Astrocyte (in vitro differentiated cells and primary cell): ENCODE measurements around the gene LTC4S. TPM values are rescaled to one million over a fixed set of nuclear protein-coding genes. Genes with fewer than 3 reads are reported as not detected.

Experiments
- DNase-seq: peaks from one replicate; pipeline ENCODE4 v3.0.0-alpha.2; 2010; ENCODE audit warnings: low read depth
- FAIRE-seq: peaks from 2 replicates; lab custom pipeline; 2011; peaks lifted over from hg19 to GRCh38; lab: Jason Lieb, UNC
- H2AFZ ChIP-seq: 2 replicates; pipeline ENCODE4 v1.6.0; 2012; ENCODE audit warnings: low read depth, low read length, inconsistent platforms
- H3K27ac ChIP-seq: 2 replicates; pipeline ENCODE4 v1.5.1; 2011; ENCODE audit warnings: low read depth, low read length, inconsistent platforms
- H3K27me3 ChIP-seq: 2 replicates; pipeline ENCODE4 v1.6.0; 2011; ENCODE audit warnings: low read length, inconsistent platforms; ENCODE audit not compliant: insufficient read depth
- H3K36me3 ChIP-seq: 2 replicates; pipeline ENCODE4 v1.5.1; 2011; ENCODE audit warnings: low read length, inconsistent platforms; ENCODE audit not compliant: insufficient read depth
- H3K4me1 ChIP-seq: 2 replicates; pipeline ENCODE4 v1.5.1; 2011; ENCODE audit warnings: low read length, inconsistent platforms; ENCODE audit not compliant: insufficient read depth
- H3K4me2 ChIP-seq: 2 replicates; pipeline ENCODE4 v1.6.0; 2012; ENCODE audit warnings: low read length, inconsistent platforms
- H3K4me3 ChIP-seq: 2 replicates; pipeline ENCODE4 v1.5.1; 2011; ENCODE audit warnings: low read depth, mild to moderate bottlenecking, low read length, inconsistent platforms; ENCODE audit not compliant: insufficient read depth
- H3K79me2 ChIP-seq: 2 replicates; pipeline ENCODE4 v1.6.0; 2012; ENCODE audit warnings: mild to moderate bottlenecking, low read length, inconsistent platforms; ENCODE audit not compliant: insufficient read depth
- H3K9ac ChIP-seq: 2 replicates; pipeline ENCODE4 v1.6.0; 2012; ENCODE audit warnings: mild to moderate bottlenecking, low read length, inconsistent platforms
- H3K9me3 ChIP-seq: 2 replicates; pipeline ENCODE4 v1.5.1; 2012; ENCODE audit warnings: low read depth, mild to moderate bottlenecking, low read length, inconsistent platforms; ENCODE audit not compliant: insufficient read depth
- H4K20me1 ChIP-seq: 2 replicates; pipeline ENCODE4 v1.6.0; 2012; ENCODE audit warnings: low read length, inconsistent platforms; ENCODE audit not compliant: insufficient read depth
- H3K27ac Mint-ChIP-seq: one replicate; pipeline ENCODE4 v1.8.0; 2021; ENCODE audit warnings: mild to moderate bottlenecking, mixed read lengths; ENCODE audit not compliant: unreplicated experiment
- H3K27me3 Mint-ChIP-seq: one replicate; pipeline ENCODE4 v1.8.0; 2021; ENCODE audit warnings: low read depth, mixed read lengths; ENCODE audit not compliant: unreplicated experiment
- H3K36me3 Mint-ChIP-seq: one replicate; pipeline ENCODE4 v1.8.0; 2021; ENCODE audit warnings: low read depth, mixed read lengths; ENCODE audit not compliant: unreplicated experiment
- H3K4me1 Mint-ChIP-seq: one replicate; pipeline ENCODE4 v1.8.0; 2021; ENCODE audit warnings: low read depth, mixed read lengths; ENCODE audit not compliant: unreplicated experiment
- H3K4me3 Mint-ChIP-seq: one replicate; pipeline ENCODE4 v1.8.0; 2021; ENCODE audit warnings: mild to moderate bottlenecking, moderate library complexity, mixed read lengths; ENCODE audit not compliant: unreplicated experiment
- H3K9me3 Mint-ChIP-seq: one replicate; pipeline ENCODE4 v1.8.0; 2021; ENCODE audit warnings: mild to moderate bottlenecking, mixed read lengths; ENCODE audit not compliant: unreplicated experiment
- CTCF ChIP-seq: IDR thresholded peaks from 2 replicates; pipeline ENCODE4 v1.5.1; 2011; ENCODE audit warnings: low read depth, mild to moderate bottlenecking, inconsistent platforms, low read length, moderate library complexity; ENCODE audit not compliant: insufficient read depth
- EZH2 ChIP-seq: IDR thresholded peaks from 2 replicates; pipeline ENCODE4 v1.6.1; 2012; ENCODE audit warnings: mild to moderate bottlenecking, low read length, inconsistent platforms; ENCODE audit not compliant: insufficient read depth
- total RNA-seq: library from RNA; stranded (reverse); gene quantifications from 2 replicates; pipeline ENCODE4 v1.2.1, GENCODE V29; 2021

Gene LTC4S
- total RNA-seq, 1 donor from 2014 or later: 1.3 TPM

GRCh38 chr5:179794171-179794570 is 385 bp downstream of the LTC4S start:
- peak overlapping the region; percentile 8 for H3K4me3 Mint-ChIP-seq
- Histone ChIP-seq H3K79me2 (no peaks in the 10 kb centered on the region), H3K36me3 (no peaks in the 10 kb centered on the region), H3K4me3 (no peak overlapping the region), H3K27ac (no peak overlapping the region), H3K9me3 (no peaks in the 10 kb centered on the region), H3K27me3 (no peaks in the 10 kb centered on the region), H4K20me1 (peaks cover 15% of the 10 kb centered on the region), H3K4me1 (peaks cover 15% of the 10 kb centered on the region), H2AFZ (no peak overlapping the region), H3K4me2 (peak overlapping the region; percentile 27), H3K9ac (no peak overlapping the region)
- no peaks in the 10 kb centered on the region for H3K9me3 Mint-ChIP-seq
- TF ChIP-seq EZH2 (no peak), CTCF (no peak)
- FAIRE-seq: no peak
- H3K27me3 Mint-ChIP-seq: no peaks in the 10 kb centered on the region
- H3K4me1 Mint-ChIP-seq: peaks cover 5% of the 10 kb centered on the region
- H3K36me3 Mint-ChIP-seq: peaks cover 5% of the 10 kb centered on the region
- DNase-seq: no peak
- H3K27ac Mint-ChIP-seq: no peak overlapping the region

DNA sequence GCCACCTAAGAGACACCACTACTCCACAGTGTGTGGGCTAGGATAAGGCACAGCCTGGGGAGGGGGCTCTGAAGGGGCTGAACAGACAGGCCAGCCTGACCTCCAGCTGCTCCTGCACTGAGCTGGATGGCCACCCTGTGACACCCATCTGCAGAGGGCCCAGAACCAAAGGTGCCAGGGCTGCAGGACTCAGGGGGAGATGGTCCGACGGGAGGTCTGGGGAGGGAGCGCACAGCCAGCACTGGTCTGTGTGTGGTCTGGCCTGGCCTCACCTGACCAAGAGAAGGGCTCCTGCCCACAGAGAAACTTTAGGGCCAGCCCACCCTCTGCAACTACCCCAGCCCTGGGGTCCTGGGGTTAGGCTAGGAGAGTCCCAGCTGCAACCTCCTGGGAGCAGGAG is 789 bp downstream of the LTC4S start:
- peak overlapping the region; percentile 88 for H3K4me2 ChIP-seq
- TF ChIP-seq CTCF (no peak), EZH2 (no peak)
- H3K4me3 Mint-ChIP-seq: peak overlapping the region; percentile 54
- FAIRE-seq: no peak
- H3K36me3 ChIP-seq: no peaks in the 10 kb centered on the region
- H2AFZ ChIP-seq: no peak overlapping the region
- no peak for DNase-seq
- H3K27me3 ChIP-seq: no peaks in the 10 kb centered on the region
- peaks cover 5% of the 10 kb centered on the region for H3K4me1 Mint-ChIP-seq
- peaks cover 19% of the 10 kb centered on the region for H4K20me1 ChIP-seq
- no peaks in the 10 kb centered on the region for H3K79me2 ChIP-seq
- H3K4me3 ChIP-seq: no peak overlapping the region
- H3K36me3 Mint-ChIP-seq: peaks cover 9% of the 10 kb centered on the region
- no peaks in the 10 kb centered on the region for H3K27me3 Mint-ChIP-seq
- no peaks in the 10 kb centered on the region for H3K9me3 Mint-ChIP-seq
- H3K9ac ChIP-seq: no peak overlapping the region
- H3K9me3 ChIP-seq: no peaks in the 10 kb centered on the region
- H3K27ac Mint-ChIP-seq: no peak overlapping the region
- H3K4me1 ChIP-seq: peaks cover 15% of the 10 kb centered on the region
- no peak overlapping the region for H3K27ac ChIP-seq

DNA sequence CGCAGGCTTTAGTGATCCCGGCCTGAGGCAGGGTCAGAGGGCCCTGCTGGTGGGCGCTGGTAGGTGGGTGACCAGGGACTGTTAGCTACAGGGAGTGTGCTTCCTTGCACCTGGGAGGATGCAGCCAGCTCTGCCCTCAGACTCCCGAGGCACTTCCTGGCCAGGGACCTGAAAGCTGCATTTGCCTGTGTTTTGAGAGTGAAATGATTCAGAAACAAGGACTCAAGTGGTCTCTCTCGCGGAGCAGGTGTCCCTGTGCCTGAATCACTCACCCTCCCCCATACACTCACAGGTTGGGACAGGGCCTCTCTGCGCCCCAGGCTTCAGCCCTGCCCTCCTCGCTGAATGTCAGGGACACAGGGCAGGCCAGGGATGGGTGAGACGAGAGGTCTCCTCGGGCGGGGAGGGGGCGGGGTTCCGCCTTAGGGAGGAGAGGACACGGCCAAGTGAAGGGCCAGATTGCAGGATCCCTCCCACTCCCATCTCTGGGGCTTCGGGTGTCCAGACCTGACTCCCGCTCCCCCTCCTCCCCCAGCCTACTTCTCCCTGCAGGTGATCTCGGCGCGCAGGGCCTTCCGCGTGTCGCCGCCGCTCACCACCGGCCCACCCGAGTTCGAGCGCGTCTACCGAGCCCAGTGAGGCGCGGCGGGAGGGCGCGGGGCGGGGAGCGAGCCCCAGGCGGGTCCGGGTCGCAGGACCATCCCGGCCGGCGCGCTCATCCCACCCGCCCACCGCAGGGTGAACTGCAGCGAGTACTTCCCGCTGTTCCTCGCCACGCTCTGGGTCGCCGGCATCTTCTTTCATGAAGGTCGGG is 1.5 kb downstream of the LTC4S start:
- Mint-ChIP-seq H3K27ac (peak overlapping the region; percentile 53), H3K36me3 (peaks cover 10% of the 10 kb centered on the region), H3K27me3 (no peaks in the 10 kb centered on the region), H3K4me1 (peaks cover 5% of the 10 kb centered on the region), H3K4me3 (peak overlapping the region; percentile 68), H3K9me3 (no peaks in the 10 kb centered on the region)
- TF ChIP-seq EZH2 (no peak), CTCF (no peak)
- no peaks in the 10 kb centered on the region for H3K9me3 ChIP-seq
- FAIRE-seq (no peak), DNase-seq (no peak)
- H2AFZ ChIP-seq: no peak overlapping the region
- no peaks in the 10 kb centered on the region for H3K79me2 ChIP-seq
- peak overlapping the region; percentile 88 for H3K4me2 ChIP-seq
- peak overlapping the region; percentile 50 for H3K4me3 ChIP-seq
- H3K36me3 ChIP-seq: no peaks in the 10 kb centered on the region
- peak overlapping the region; percentile 31 for H3K9ac ChIP-seq
- H4K20me1 ChIP-seq: peaks cover 23% of the 10 kb centered on the region
- H3K4me1 ChIP-seq: peaks cover 15% of the 10 kb centered on the region
- no peak overlapping the region for H3K27ac ChIP-seq
- no peaks in the 10 kb centered on the region for H3K27me3 ChIP-seq
